ENCODE data around the gene SMIM27. TPM values are rescaled to one million over a fixed set of nuclear protein-coding genes. Genes with fewer than 3 reads are reported as not detected.

SMIM27 gene
- 7.8 TPM for polyA plus RNA-seq (2012; ENCODE audit: insufficient read depth, insufficient read length, low read depth)

- no peak for TF ChIP-seq CTCF (IDR thresholded peaks at IDR 0.05; ENCODE audit: low read depth, low read length)
Measured at GRCh38 chr9:32552172-32552872, at the start of gene SMIM27, which contains the start of gene TOPORS. Gene SMIM27, plus strand, starts transcription at chr9:32552327. Its CDS starts 108 bp downstream, at chr9:32552435. Gene TOPORS, minus strand, starts transcription at chr9:32552586. Its CDS starts 150 bp downstream, at chr9:32552436.

GRCh38 chr9:32502464-32502863 lies 49.7 kb upstream of the SMIM27 start:
- TF ChIP-seq CTCF (IDR thresholded peaks at IDR 0.05; ENCODE audit: low read depth, low read length) = no peak
- no peak overlapping the region for H3K4me3 ChIP-seq (ENCODE audit: low read depth, low read length)
- H3K36me3 ChIP-seq = no peaks in the 10 kb centered on the region
- no peaks in the 10 kb centered on the region for H3K4me1 ChIP-seq
- no peaks in the 10 kb centered on the region for H3K27me3 ChIP-seq
- DNase-seq = no peak
- H3K9me3 ChIP-seq = no peaks in the 10 kb centered on the region; the same call in 1 of the 2 replicates

More at GRCh38 chr9:32552172-32552872, at the start of gene SMIM27, which contains the start of gene TOPORS:
- Histone ChIP-seq H3K4me3 (ENCODE audit: low read depth, low read length) (peak within 1 kb of the TSS; percentile 88), H3K4me1 (no peaks in the 10 kb centered on the region), H3K27me3 (no peaks in the 10 kb centered on the region), H3K36me3 (no peaks in the 10 kb centered on the region), H3K9me3 (no peaks in the 10 kb centered on the region)
- peak; percentile 91 for DNase-seq

- Histone ChIP-seq H3K4me3 (ENCODE audit: low read depth, low read length) (no peak overlapping the region), H3K27me3 (no peaks in the 10 kb centered on the region), H3K4me1 (no peaks in the 10 kb centered on the region), H3K36me3 (no peaks in the 10 kb centered on the region), H3K9me3 (no peaks in the 10 kb centered on the region; the same call in 1 of the 2 replicates)
- no peak for DNase-seq
- TF ChIP-seq CTCF (IDR thresholded peaks at IDR 0.05; ENCODE audit: low read depth, low read length) = no peak
Measured at GRCh38 chr9:32503008-32503407, 49.1 kb upstream of the SMIM27 start.

- no peaks in the 10 kb centered on the region for H3K9me3 ChIP-seq
- TF ChIP-seq CTCF (IDR thresholded peaks at IDR 0.05; ENCODE audit: low read depth, low read length) = no peak
- H3K4me1 ChIP-seq = no peaks in the 10 kb centered on the region
- H3K4me3 ChIP-seq (ENCODE audit: low read depth, low read length) = no peak overlapping the region
- no peaks in the 10 kb centered on the region for H3K36me3 ChIP-seq
- H3K27me3 ChIP-seq = no peaks in the 10 kb centered on the region
- DNase-seq = no peak
Measured at GRCh38 chr9:32508728-32509127, 43.4 kb upstream of the SMIM27 start.

GRCh38 chr9:32516241-32516640 lies 35.9 kb upstream of the SMIM27 start:
- Histone ChIP-seq H3K36me3 (no peaks in the 10 kb centered on the region), H3K4me3 (ENCODE audit: low read depth, low read length) (no peak overlapping the region), H3K27me3 (no peaks in the 10 kb centered on the region), H3K9me3 (no peaks in the 10 kb centered on the region), H3K4me1 (no peaks in the 10 kb centered on the region)
- no peak for DNase-seq
- TF ChIP-seq CTCF (IDR thresholded peaks at IDR 0.05; ENCODE audit: low read depth, low read length) = no peak

GRCh38 chr9:32518276-32518675 lies 33.9 kb upstream of the SMIM27 start:
- H3K9me3 ChIP-seq = no peaks in the 10 kb centered on the region
- TF ChIP-seq CTCF (IDR thresholded peaks at IDR 0.05; ENCODE audit: low read depth, low read length) = no peak
- no peak for DNase-seq
- no peaks in the 10 kb centered on the region for H3K36me3 ChIP-seq
- no peaks in the 10 kb centered on the region for H3K4me1 ChIP-seq
- H3K27me3 ChIP-seq = no peaks in the 10 kb centered on the region
- H3K4me3 ChIP-seq (ENCODE audit: low read depth, low read length) = no peak overlapping the region
